ENCODE results near the gene NRIP1.

NRIP1 gene

DNA sequence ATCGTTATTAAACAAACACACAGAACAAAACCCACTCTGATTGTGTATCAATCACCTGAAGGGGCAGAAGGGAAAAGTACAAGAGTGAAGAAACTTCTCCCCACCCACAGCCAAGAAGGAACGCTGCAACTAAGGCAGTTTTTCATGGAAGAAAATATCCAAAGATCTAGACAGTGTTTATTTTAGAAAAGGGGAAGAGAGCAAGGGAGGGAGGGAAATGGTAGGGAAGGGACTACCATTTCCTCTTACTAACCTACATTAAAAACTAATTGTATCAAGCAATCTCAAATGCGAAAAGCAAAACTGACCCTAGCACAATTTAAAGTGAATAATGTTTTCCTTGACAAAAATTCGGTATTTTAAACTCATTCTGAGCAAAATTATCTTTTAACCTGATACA is 3.5 kb downstream of the NRIP1 start:
- no peaks in the 10 kb centered on the region for H3K9me2 ChIP-seq (replicated peaks; ENCODE audit: control insufficient read depth, low read length)
- H3K9me3 ChIP-seq (ENCODE audit: control insufficient read depth, insufficient read depth, low read length) = peaks cover 6% of the 10 kb centered on the region
- H3K36me3 ChIP-seq (ENCODE audit: control insufficient read depth, low read length) = no peaks in the 10 kb centered on the region
- H3K27me3 ChIP-seq (ENCODE audit: control insufficient read depth, low read length) = peaks cover 63% of the 10 kb centered on the region
- H3F3A ChIP-seq (ENCODE audit: control insufficient read depth, insufficient read depth) = no peaks in the 10 kb centered on the region
- TF ChIP-seq CTCF (IDR thresholded peaks at IDR 0.05; ENCODE audit: low read depth, low read length, poor library complexity, severe bottlenecking) (no peak), EZH2phosphoT487 (IDR thresholded peaks at IDR 0.05; ENCODE audit: borderline replicate concordance, low read length) (no peak)
- no peak overlapping the region for H3K4me3 ChIP-seq (ENCODE audit: low read length)
- no peak overlapping the region for H3K27ac ChIP-seq (ENCODE audit: low read depth, low read length)
- no peaks in the 10 kb centered on the region for H4K20me1 ChIP-seq (ENCODE audit: control insufficient read depth, insufficient read depth, low read depth, low read length)
- no peak overlapping the region for H3K4me2 ChIP-seq (ENCODE audit: low read length)
- H3K79me2 ChIP-seq (ENCODE audit: control insufficient read depth, low read length) = no peaks in the 10 kb centered on the region
- H3K4me1 ChIP-seq (ENCODE audit: control insufficient read depth, low read length) = no peaks in the 10 kb centered on the region

GRCh38 chr21:15060543-15061175 is 4.1 kb downstream of the NRIP1 start:
- Histone ChIP-seq H3K79me2 (ENCODE audit: control insufficient read depth, low read length) (no peaks in the 10 kb centered on the region), H3K9me3 (ENCODE audit: control insufficient read depth, insufficient read depth, low read length) (peaks cover 4% of the 10 kb centered on the region), H3K4me2 (ENCODE audit: low read length) (no peak overlapping the region), H3K4me3 (ENCODE audit: low read length) (no peak overlapping the region), H3K4me1 (ENCODE audit: control insufficient read depth, low read length) (no peaks in the 10 kb centered on the region), H3F3A (ENCODE audit: control insufficient read depth, insufficient read depth) (no peaks in the 10 kb centered on the region), H3K36me3 (ENCODE audit: control insufficient read depth, low read length) (no peaks in the 10 kb centered on the region), H4K20me1 (ENCODE audit: control insufficient read depth, insufficient read depth, low read depth, low read length) (no peaks in the 10 kb centered on the region), H3K27me3 (ENCODE audit: control insufficient read depth, low read length) (peaks cover 57% of the 10 kb centered on the region), H3K9me2 (replicated peaks; ENCODE audit: control insufficient read depth, low read length) (no peaks in the 10 kb centered on the region), H3K27ac (ENCODE audit: low read depth, low read length) (no peak overlapping the region)
- TF ChIP-seq EZH2phosphoT487 (IDR thresholded peaks at IDR 0.05; ENCODE audit: borderline replicate concordance, low read length) (no peak), CTCF (IDR thresholded peaks at IDR 0.05; ENCODE audit: low read depth, low read length, poor library complexity, severe bottlenecking) (no peak)

DNA sequence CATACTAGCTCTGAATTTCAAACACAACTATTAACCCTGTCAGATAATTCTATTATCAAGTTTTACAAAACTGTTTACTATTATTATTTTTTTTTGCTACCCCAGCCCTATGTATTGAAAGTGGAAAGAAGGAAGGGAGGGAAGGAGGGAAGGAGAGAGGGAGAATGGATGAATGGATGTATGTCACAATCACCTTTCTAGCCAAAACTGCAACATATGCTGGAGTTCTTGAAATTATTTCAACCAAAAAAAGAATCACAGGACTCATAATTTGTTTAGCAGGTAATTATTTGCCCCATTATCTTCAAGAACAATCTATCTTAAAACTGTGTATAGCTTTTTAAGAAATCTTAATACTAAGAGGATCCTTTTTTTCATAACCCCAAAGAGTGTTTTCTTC is 5.4 kb downstream of the NRIP1 start:
- no peaks in the 10 kb centered on the region for H3F3A ChIP-seq (ENCODE audit: control insufficient read depth, insufficient read depth)

More for the DNA sequence above, 5.4 kb downstream of the NRIP1 start:
- Histone ChIP-seq H3K36me3 (ENCODE audit: control insufficient read depth, low read length) (no peaks in the 10 kb centered on the region), H3K27ac (ENCODE audit: low read depth, low read length) (no peak overlapping the region), H3K4me2 (ENCODE audit: low read length) (no peak overlapping the region), H3K9me2 (replicated peaks; ENCODE audit: control insufficient read depth, low read length) (no peaks in the 10 kb centered on the region), H3K4me3 (ENCODE audit: low read length) (no peak overlapping the region), H3K4me1 (ENCODE audit: control insufficient read depth, low read length) (no peaks in the 10 kb centered on the region), H3K27me3 (ENCODE audit: control insufficient read depth, low read length) (peaks cover 52% of the 10 kb centered on the region), H3K9me3 (ENCODE audit: control insufficient read depth, insufficient read depth, low read length) (no peaks in the 10 kb centered on the region), H4K20me1 (ENCODE audit: control insufficient read depth, insufficient read depth, low read depth, low read length) (no peaks in the 10 kb centered on the region), H3K79me2 (ENCODE audit: control insufficient read depth, low read length) (no peaks in the 10 kb centered on the region)
- no peak for TF ChIP-seq EZH2phosphoT487 (IDR thresholded peaks at IDR 0.05; ENCODE audit: borderline replicate concordance, low read length)
- no peak for TF ChIP-seq CTCF (IDR thresholded peaks at IDR 0.05; ENCODE audit: low read depth, low read length, poor library complexity, severe bottlenecking)

Measured in DOHH2 (cell line).